NB4 (cell line): Measurements from ENCODE around the gene ALOX12B.

Experiments used
- CTCF ChIP-seq: IDR thresholded peaks from one replicate; pipeline ENCODE4 v1.5.1; 2012; ENCODE audit warnings: low read depth, low read length
- MAX ChIP-seq: IDR thresholded peaks from 2 replicates; pipeline ENCODE4 v1.6.1; 2011; ENCODE audit warnings: low read depth, low read length

GRCh38 chr17:8029121-8029520 lies 58.4 kb downstream of the ALOX12B start:
- TF ChIP-seq MAX: no peak
- no peak for TF ChIP-seq CTCF
